Tibial artery (tissue), 4 donors: ENCODE data around the gene ATAT1.
A peak's percentile ranks its signal among the peaks of the same experiment; 100 is the strongest.

Experiments
- DNase-seq, 2 donors: peaks; one replicate each; pipeline ENCODE4 v3.0.0-alpha.2; 2019
- H3K27ac ChIP-seq, 2 donors: fragments of 200-600 bp; sonication (generic) in 1 of 2; 1 replicate in 1 of 2; 2 replicates in 1 of 2; pipeline ENCODE4 v1.5.1; 2018 to 2019; ENCODE audit warnings: mild to moderate bottlenecking in 1 of 2
- H3K27me3 ChIP-seq, 2 donors: fragments of 200-600 bp; sonication (generic) in 1 of 2; one replicate each; pipeline versions ENCODE4 v1.5.1 to v1.6.0; 2016 to 2019
- H3K36me3 ChIP-seq, 3 donors: fragments of 200-600 bp; sonication (generic) in 2 of 3; one replicate each; pipeline ENCODE4 v1.5.1; 2016 to 2019; ENCODE audit warnings: mild to moderate bottlenecking in 2 of 3
- H3K4me1 ChIP-seq, 4 donors: fragments of 200-600 bp; sonication (generic) in 2 of 4; 1 replicate in 3 of 4; 2 replicates in 1 of 4; pipeline ENCODE4 v1.5.1; 2016 to 2019
- H3K4me3 ChIP-seq, 2 donors: fragments of 200-600 bp; sonication (generic) in 1 of 2; 1 replicate in 1 of 2; 2 replicates in 1 of 2; pipeline ENCODE4 v1.5.1; 2018 to 2019; ENCODE audit warnings: mild to moderate bottlenecking in 2 of 2
- H3K9me3 ChIP-seq, 3 donors: fragments of 200-600 bp; sonication (generic) in 1 of 3; one replicate each; pipeline ENCODE4 v1.5.1; 2016 to 2019
- intact Hi-C: fragments of 100-400 bp; cut with DNase I; formaldehyde crosslinking; loops from one replicate; pipeline ENCODE4 v1.15.0; 2023; ENCODE audit warnings: low total_unique reads
- TF ChIP-seq, protein P1 (sequence below), 2 experiments: fragments of 200-600 bp in 1 of 2; fragments of 450-650 bp in 1 of 2; IDR thresholded peaks; one replicate each; pipeline ENCODE4 v1.5.1; 2017 to 2019; ENCODE audit warnings: antibody characterized with exemption in 2 of 2, mild to moderate bottlenecking in 1 of 2, moderate library complexity in 1 of 2

Gene ATAT1

DNA sequence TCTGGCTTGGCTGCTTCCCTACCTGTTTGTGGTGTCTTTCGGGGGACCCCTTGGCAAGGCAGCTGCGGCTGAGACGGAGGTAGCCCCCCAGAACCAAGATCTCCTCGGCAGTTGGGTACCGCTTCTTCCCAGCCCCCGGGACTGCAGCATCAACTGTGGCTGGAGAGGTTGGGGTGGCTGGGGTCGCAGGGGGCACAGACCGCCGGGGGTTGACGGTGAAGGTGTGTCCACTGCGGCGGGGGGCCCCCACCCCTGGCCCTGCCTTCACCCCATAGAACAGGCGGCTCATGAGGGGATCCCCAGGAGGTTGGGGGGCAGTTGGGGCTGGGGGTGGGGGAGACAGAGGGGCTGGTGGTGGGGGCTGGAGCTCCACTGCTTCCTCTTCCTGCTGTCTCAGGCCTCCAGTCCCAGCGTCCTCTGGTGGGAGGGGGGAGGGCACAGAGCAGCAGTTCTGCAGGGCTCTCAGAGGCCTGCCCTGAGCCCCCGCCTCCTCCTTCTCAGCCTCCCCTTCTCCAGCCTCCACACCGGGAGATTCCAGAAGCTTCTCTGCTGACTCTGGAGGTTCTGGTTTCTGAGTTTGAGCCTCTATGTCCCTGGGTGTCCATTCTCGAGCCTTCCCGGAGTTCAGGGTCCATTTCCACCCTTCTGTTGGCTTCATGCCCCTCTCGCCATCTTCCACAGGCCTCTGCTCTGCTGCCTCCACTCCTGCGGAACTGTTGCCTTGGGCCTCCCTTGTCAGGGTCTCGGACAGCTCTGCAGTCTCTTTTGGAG, 57.9 kb downstream of the ATAT1 start:
- Histone ChIP-seq H3K27me3 (no peaks in the 10 kb centered on the region), H3K4me3 (peak overlapping the region; percentile 64 to 90), H3K9me3 (no peaks in the 10 kb centered on the region), H3K36me3 (peaks cover 0 to 12% (median 0%) of the 10 kb centered on the region in 3 donors), H3K4me1 (peaks cover 4 to 88% (median 61%) of the 10 kb centered on the region in 4 donors), H3K27ac (peak overlapping the region; percentile 94 to 100)
- peak; percentile 71 to 87 for DNase-seq
- TF ChIP-seq, protein P1, sequence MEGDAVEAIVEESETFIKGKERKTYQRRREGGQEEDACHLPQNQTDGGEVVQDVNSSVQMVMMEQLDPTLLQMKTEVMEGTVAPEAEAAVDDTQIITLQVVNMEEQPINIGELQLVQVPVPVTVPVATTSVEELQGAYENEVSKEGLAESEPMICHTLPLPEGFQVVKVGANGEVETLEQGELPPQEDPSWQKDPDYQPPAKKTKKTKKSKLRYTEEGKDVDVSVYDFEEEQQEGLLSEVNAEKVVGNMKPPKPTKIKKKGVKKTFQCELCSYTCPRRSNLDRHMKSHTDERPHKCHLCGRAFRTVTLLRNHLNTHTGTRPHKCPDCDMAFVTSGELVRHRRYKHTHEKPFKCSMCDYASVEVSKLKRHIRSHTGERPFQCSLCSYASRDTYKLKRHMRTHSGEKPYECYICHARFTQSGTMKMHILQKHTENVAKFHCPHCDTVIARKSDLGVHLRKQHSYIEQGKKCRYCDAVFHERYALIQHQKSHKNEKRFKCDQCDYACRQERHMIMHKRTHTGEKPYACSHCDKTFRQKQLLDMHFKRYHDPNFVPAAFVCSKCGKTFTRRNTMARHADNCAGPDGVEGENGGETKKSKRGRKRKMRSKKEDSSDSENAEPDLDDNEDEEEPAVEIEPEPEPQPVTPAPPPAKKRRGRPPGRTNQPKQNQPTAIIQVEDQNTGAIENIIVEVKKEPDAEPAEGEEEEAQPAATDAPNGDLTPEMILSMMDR (IDR thresholded peaks at IDR 0.05): no peak
- intact Hi-C loops: loop anchor here (5.0 kb wide), 1 partner anchor 193 kb away; no protein-coding TSS in a partner anchor

GRCh38 chr6:30685157-30686008, 58.7 kb downstream of the ATAT1 start:
- intact Hi-C loops: no loop called here
- H3K9me3 ChIP-seq: no peaks in the 10 kb centered on the region
- H3K27me3 ChIP-seq: no peaks in the 10 kb centered on the region

DNA sequence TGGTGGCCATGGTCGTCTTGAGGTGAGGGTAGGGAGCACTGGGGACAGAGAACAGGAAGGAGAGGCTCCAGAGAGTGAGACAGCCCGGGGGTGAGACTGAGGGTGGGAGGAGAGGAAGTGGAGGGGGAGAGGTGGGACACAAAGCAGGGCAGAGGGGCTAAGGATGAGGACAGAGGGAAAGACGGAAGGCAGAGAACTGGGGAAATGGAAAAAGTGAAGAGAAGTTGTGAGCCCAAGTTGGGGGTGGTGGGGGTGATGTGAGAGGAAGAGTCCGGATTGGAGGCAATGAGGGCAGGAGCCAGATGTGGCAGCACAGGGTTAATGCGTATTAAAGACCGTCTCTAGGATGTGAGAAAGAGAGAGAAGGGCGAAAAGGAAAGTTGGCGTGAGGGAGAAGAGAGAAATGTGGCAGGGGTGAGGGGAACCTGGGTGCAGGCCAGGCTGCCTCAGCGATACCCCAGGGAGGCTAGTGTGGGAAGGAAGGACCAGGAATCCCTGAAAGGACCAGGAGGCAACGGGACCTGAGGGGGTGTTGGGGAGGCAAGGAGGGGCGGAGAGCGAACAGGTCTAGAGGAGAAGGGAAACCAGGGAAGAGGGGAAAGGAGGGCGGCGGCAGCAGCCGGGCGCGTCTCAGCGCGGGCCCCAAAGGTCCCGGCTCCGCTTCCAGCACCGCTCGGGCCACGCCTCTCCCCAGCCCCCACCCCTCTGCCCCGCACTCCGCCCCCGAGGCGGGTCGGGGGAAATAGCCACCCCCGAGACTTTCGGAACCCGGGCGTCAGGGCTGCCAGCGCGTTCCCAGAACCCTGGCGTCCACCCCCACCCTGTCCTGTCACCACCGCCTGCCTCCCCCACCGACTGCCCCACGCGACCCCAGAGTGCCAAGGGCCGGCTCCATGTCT, 59.6 kb downstream of the ATAT1 start, which contains the start of gene PPP1R18:
PPP1R18 (minus strand) TSS at position 637 of the 899 bp plus-strand sequence; CDS start at position 10, 627 bp downstream.
- no peaks in the 10 kb centered on the region for H3K9me3 ChIP-seq
- no peaks in the 10 kb centered on the region for H3K27me3 ChIP-seq
- peak within 1 kb of the TSS; percentile 64 to 90 for H3K4me3 ChIP-seq
- TF ChIP-seq, protein P1 (IDR thresholded peaks at IDR 0.05): no peak
- intact Hi-C loops: no loop called here
- no peaks in the 10 kb centered on the region for H3K36me3 ChIP-seq
- DNase-seq: peak; percentile 88 to 95
- H3K4me1 ChIP-seq: peaks cover 4 to 84% (median 55%) of the 10 kb centered on the region in 4 donors
- H3K27ac ChIP-seq: peak within 1 kb of the TSS; percentile 94 to 100

More at GRCh38 chr6:30685157-30686008, 58.7 kb downstream of the ATAT1 start:
- peaks cover 4 to 88% (median 61%) of the 10 kb centered on the region in 4 donors for H3K4me1 ChIP-seq
- TF ChIP-seq, protein P1 (IDR thresholded peaks at IDR 0.05): no peak
- DNase-seq: peak in 1 of 2 donors; percentile 69
- H3K36me3 ChIP-seq: peaks cover 0 to 7% (median 0%) of the 10 kb centered on the region in 3 donors
- peak overlapping the region; percentile 64 to 90 for H3K4me3 ChIP-seq
- peak overlapping the region; percentile 94 to 100 for H3K27ac ChIP-seq

- Histone ChIP-seq H3K4me3 (peak overlapping the region; percentile 64 to 90), H3K27ac (peak overlapping the region; percentile 94 to 100), H3K36me3 (no peaks in the 10 kb centered on the region), H3K9me3 (no peaks in the 10 kb centered on the region), H3K27me3 (no peaks in the 10 kb centered on the region), H3K4me1 (peaks cover 0 to 82% (median 51%) of the 10 kb centered on the region in 4 donors)
- TF ChIP-seq, protein P1 (IDR thresholded peaks at IDR 0.05): no peak
- DNase-seq: peak; percentile 96 to 99
- intact Hi-C loops: no loop called here
These were observed 60.4 kb downstream of the ATAT1 start for GRCh38 chr6:30686908-30687658.
